ENCODE data around the gene IL24. TPM values are rescaled to one million over a fixed set of nuclear protein-coding genes. Genes with fewer than 3 reads are reported as not detected.

IL24 gene
- total RNA-seq, 4 donors from 2014 or later, result not detected

GRCh38 chr1:206885341-206886060, 11.7 kb upstream of the IL24 start:
- intact Hi-C loops (cut with DNase I), result no loop called here
- H3K4me3 ChIP-seq, result no peak overlapping the region
- H3K36me3 ChIP-seq, result no peaks in the 10 kb centered on the region
- TF ChIP-seq CTCF (IDR thresholded peaks at IDR 0.05) (no peak), POLR2A (IDR thresholded peaks at IDR 0.05) (no peak)
- H3K27me3 ChIP-seq, result peaks cover 0 to 3% (median 0%) of the 10 kb centered on the region in 4 donors
- H3K27ac ChIP-seq, result no peak overlapping the region
- 31 to 51% methylated on average over 3 of the region's 3 CpGs for WGBS, 2 donors
- DNase-seq, result no peak
- peaks cover 3 to 35% (median 10%) of the 10 kb centered on the region in 3 donors for H3K4me1 ChIP-seq
- no peaks in the 10 kb centered on the region for H3K9me3 ChIP-seq

GRCh38 chr1:206886831-206887230, 10.4 kb upstream of the IL24 start:
- no peaks in the 10 kb centered on the region for H3K36me3 ChIP-seq
- H3K27me3 ChIP-seq, result peaks cover 0 to 7% (median 0%) of the 10 kb centered on the region in 4 donors
- H3K4me1 ChIP-seq, result peaks cover 3 to 47% (median 10%) of the 10 kb centered on the region in 3 donors
- TF ChIP-seq POLR2A (IDR thresholded peaks at IDR 0.05), result no peak
- no peaks in the 10 kb centered on the region for H3K9me3 ChIP-seq
- intact Hi-C loops (cut with DNase I), result no loop called here
- WGBS, 2 donors, result 83 to 100% methylated on average over 1 of the region's 1 CpG
- H3K4me3 ChIP-seq, result no peak overlapping the region
- H3K27ac ChIP-seq, result no peak overlapping the region
- DNase-seq, result no peak

- Histone ChIP-seq H3K27ac (no peak overlapping the region), H3K36me3 (no peaks in the 10 kb centered on the region), H3K4me1 (peaks cover 3 to 47% (median 10%) of the 10 kb centered on the region in 3 donors), H3K27me3 (peaks cover 0 to 11% (median 0%) of the 10 kb centered on the region in 4 donors), H3K4me3 (no peak overlapping the region), H3K9me3 (no peaks in the 10 kb centered on the region)
- no peak for DNase-seq
- intact Hi-C loops (cut with DNase I), result no loop called here
- TF ChIP-seq POLR2A (IDR thresholded peaks at IDR 0.05) (no peak), CTCF (IDR thresholded peaks at IDR 0.05) (no peak)
- 39 to 44% methylated on average over 4 of the region's 4 CpGs for WGBS, 2 donors
Observed at GRCh38 chr1:206887701-206888100, 9.5 kb upstream of the IL24 start.

- intact Hi-C loops (cut with DNase I), result no loop called here
- Histone ChIP-seq H3K9me3 (no peaks in the 10 kb centered on the region), H3K36me3 (no peaks in the 10 kb centered on the region), H3K27me3 (peaks cover 0 to 11% (median 0%) of the 10 kb centered on the region in 4 donors), H3K4me1 (peaks cover 3 to 40% (median 5%) of the 10 kb centered on the region in 3 donors), H3K27ac (peak overlapping the region in 1 of 4 donors; percentile 20), H3K4me3 (no peak overlapping the region)
- no peak for DNase-seq
- TF ChIP-seq CTCF (IDR thresholded peaks at IDR 0.05) (no peak), POLR2A (IDR thresholded peaks at IDR 0.05) (no peak)
- WGBS, 2 donors, result 45 to 53% methylated on average over 13 to 15 of the region's 15 CpGs
Observed at GRCh38 chr1:206890125-206891060, 6.8 kb upstream of the IL24 start.

- Histone ChIP-seq H3K4me1 (peaks cover 4 to 41% (median 7%) of the 10 kb centered on the region in 3 donors), H3K4me3 (no peak overlapping the region), H3K36me3 (no peaks in the 10 kb centered on the region), H3K27ac (no peak overlapping the region), H3K27me3 (peaks cover 0 to 11% (median 0%) of the 10 kb centered on the region in 4 donors), H3K9me3 (no peaks in the 10 kb centered on the region)
- intact Hi-C loops (cut with DNase I), result no loop called here
- WGBS, 2 donors, result 38 to 63% methylated on average over 1 of the region's 1 CpG
- DNase-seq, result no peak
- TF ChIP-seq POLR2A (IDR thresholded peaks at IDR 0.05), result no peak
Observed at GRCh38 chr1:206891412-206891811, 5.8 kb upstream of the IL24 start.
